ENCODE measurements around the gene ART5. TPM values are rescaled to one million over a fixed set of nuclear protein-coding genes. Genes with fewer than 3 reads are reported as not detected.
"Not testable (repeated sequence)": the region's sequence is repeated elsewhere in the genome, so short reads cannot be mapped to it uniquely, and the experiment has no call there.

ART5 gene
- total and polyA plus RNA-seq, 2 of the 4 experiments (the other 2 are of a cell fraction) = not detected

- H3K79me1 ChIP-seq (ENCODE audit: low read depth in 1 of 2, low read length in 2 of 2); H2AK5ac ChIP-seq (ENCODE audit: low read depth, low read length); H3K18ac ChIP-seq (ENCODE audit: low read depth, low read length); dilution Hi-C loops (cut with HindIII; ENCODE audit: low sequenced_read_pairs, unreplicated experiment); H3K56ac ChIP-seq (ENCODE audit: extremely low read depth, insufficient read depth, low read length); H3K9me3 ChIP-seq (ENCODE audit: control insufficient read depth, insufficient read depth, low read length); H3K4me2 ChIP-seq (ENCODE audit: low read depth, low read length); H4K91ac ChIP-seq (ENCODE audit: insufficient read depth, low read depth, low read length); H3K9me1 ChIP-seq (ENCODE audit: insufficient read depth, low read length); H4K5ac ChIP-seq (ENCODE audit: low read depth, low read length); BruUV-seq (replicated peaks); intact Hi-C loops (cut with micrococcal nuclease); H3K27ac ChIP-seq (ENCODE audit: insufficient read depth, low read length); H2BK5ac ChIP-seq (ENCODE audit: low read depth, low read length, poor library complexity, severe bottlenecking); H3K4me1 ChIP-seq (ENCODE audit: control insufficient read depth, insufficient read depth, low read length); H3K9ac ChIP-seq (ENCODE audit: low read depth, low read length); POLR2A ChIA-PET (ENCODE audit: unreplicated experiment); CTCF ChIA-PET; in situ Hi-C loops (cut with MboI; ENCODE audit: low sequenced_read_pairs); H4K20me1 ChIP-seq (ENCODE audit: insufficient read depth, low read length); ATAC-seq (ENCODE audit: low read depth); H3K23ac ChIP-seq (ENCODE audit: low read depth, low read length); DNase-seq; H2BK15ac ChIP-seq (ENCODE audit: low read depth, low read length); H3K4me3 ChIP-seq (ENCODE audit: insufficient read depth, low read depth, low read length); H3K14ac ChIP-seq (replicated peaks; ENCODE audit: low read depth, low read length); H4K8ac ChIP-seq (ENCODE audit: low read depth in 2 of 2, low read length in 2 of 2); H2BK20ac ChIP-seq (ENCODE audit: low read depth, low read length); H3K4ac ChIP-seq (ENCODE audit: low read depth, low read length); H2BK120ac ChIP-seq (ENCODE audit: low read depth, low read length); H3K36me3 ChIP-seq (ENCODE audit: control insufficient read depth, insufficient read depth, low read length): not testable (repeated sequence)
- Histone ChIP-seq H2AFZ (replicated peaks; ENCODE audit: low read length, poor library complexity) (peak overlapping the region; percentile 83), H2AK9ac (replicated peaks; ENCODE audit: low read depth, low read length, poor library complexity) (peak overlapping the region; percentile 11), H3K27me3 (ENCODE audit: control insufficient read depth, insufficient read depth, low read length) (peaks cover 49% of the 10 kb centered on the region)
- no CpG with 5 or more reads among the region's 11 CpGs for WGBS, 2 experiments (ENCODE audit: extremely low coverage in 2 of 2, insufficient read length in 1 of 2)
These were observed 1.3 kb upstream of the ART5 start for GRCh38 chr11:3643102-3643546.
